ENCODE measurements around the gene CDIPT. TPM values are rescaled to one million over a fixed set of nuclear protein-coding genes. Genes with fewer than 3 reads are reported as not detected.

CDIPT gene
- total RNA-seq, 2 experiments from 2014 or later: 62.5 to 82.1 TPM

GRCh38 chr16:29868396-29869009, 5.5 kb upstream of the CDIPT start:
- POLR2A ChIA-PET: no interaction called here
- no peak for DNase-seq
- Mint-ChIP-seq H3K9me3 (no peaks in the 10 kb centered on the region), H3K36me3 (ENCODE audit: low read depth) (no peaks in the 10 kb centered on the region), H3K27me3 (no peaks in the 10 kb centered on the region), H3K4me3 (no peak overlapping the region), H3K4me1 (peaks cover 7% of the 10 kb centered on the region), H3K27ac (no peak overlapping the region)
- CTCF ChIA-PET: interaction anchor here (0.7 kb wide), 1 partner anchor 20 kb away, joined by 3 read pairs; no protein-coding TSS in a partner anchor

DNA sequence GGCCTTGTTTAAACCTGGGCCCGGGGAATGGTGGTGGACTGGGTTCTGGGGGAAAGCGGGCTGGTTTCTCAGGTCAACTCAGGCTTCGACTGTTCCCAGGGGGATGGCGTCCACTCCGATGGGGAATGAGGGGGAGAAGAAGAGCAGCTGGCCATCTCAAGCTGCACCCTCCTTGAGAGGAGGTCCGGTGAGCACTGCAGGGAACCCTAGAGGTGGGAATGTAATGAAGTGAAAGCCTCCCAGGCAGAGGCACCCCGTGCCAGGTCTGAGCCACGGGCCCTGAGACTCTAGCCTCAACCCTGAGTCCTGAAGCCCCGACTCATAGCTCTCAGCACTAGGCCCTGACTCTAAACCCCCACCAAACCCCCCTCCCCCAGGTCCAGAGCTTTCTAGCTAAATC, 1.2 kb upstream of the CDIPT start:
- Mint-ChIP-seq H3K27ac (peak overlapping the region; percentile 57), H3K4me1 (peaks cover 31% of the 10 kb centered on the region), H3K27me3 (no peaks in the 10 kb centered on the region), H3K4me3 (no peak overlapping the region), H3K9me3 (no peaks in the 10 kb centered on the region), H3K36me3 (ENCODE audit: low read depth) (peaks cover 15% of the 10 kb centered on the region)
- no peak for DNase-seq
- ChIA-PET POLR2A (no interaction called here), CTCF (interaction anchor here (0.7 to 2.2 kb wide), 5 partner anchors 13 to 40 kb away, joined by 3 to 4 read pairs (median 4); partner anchors contain the start of gene SEZ6L2)

DNA sequence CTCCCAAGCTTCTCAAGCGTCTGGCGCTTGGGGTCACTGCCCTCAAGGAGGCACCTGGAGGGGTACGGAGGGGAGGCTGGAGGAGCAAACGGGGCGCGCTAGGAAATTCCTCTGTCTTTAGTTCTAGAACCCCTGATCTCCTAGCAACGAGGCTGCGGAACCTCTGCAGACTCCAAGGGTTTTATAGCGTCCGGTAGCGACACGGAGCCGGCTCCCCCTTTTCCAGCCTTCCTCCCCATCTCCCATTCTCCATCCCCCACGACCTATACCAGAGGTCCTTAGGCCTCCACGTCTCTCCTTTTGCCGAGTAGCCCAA, 601 bp upstream of the CDIPT start:
- ChIA-PET CTCF (interaction anchor here (0.6 to 2.2 kb wide), 12 partner anchors 9 to 109 kb away, joined by 3 to 4 read pairs (median 3); partner anchors contain the start of gene MVP), POLR2A (no interaction called here)
- H3K4me3 Mint-ChIP-seq: peak overlapping the region; percentile 98
- H3K27me3 Mint-ChIP-seq: no peaks in the 10 kb centered on the region
- DNase-seq: no peak
- H3K4me1 Mint-ChIP-seq: peaks cover 31% of the 10 kb centered on the region
- peaks cover 16% of the 10 kb centered on the region for H3K36me3 Mint-ChIP-seq (ENCODE audit: low read depth)
- H3K9me3 Mint-ChIP-seq: no peaks in the 10 kb centered on the region
- H3K27ac Mint-ChIP-seq: peak overlapping the region; percentile 100

GRCh38 chr16:29862383-29862883, 593 bp downstream of the CDIPT start:
- H3K27me3 Mint-ChIP-seq: no peaks in the 10 kb centered on the region
- DNase-seq: peak; percentile 22
- peaks cover 29% of the 10 kb centered on the region for H3K4me1 Mint-ChIP-seq
- peak overlapping the region; percentile 100 for H3K27ac Mint-ChIP-seq
- H3K9me3 Mint-ChIP-seq: no peaks in the 10 kb centered on the region
- peaks cover 21% of the 10 kb centered on the region for H3K36me3 Mint-ChIP-seq (ENCODE audit: low read depth)
- H3K4me3 Mint-ChIP-seq: peak overlapping the region; percentile 98
- CTCF ChIA-PET: interaction anchor here (0.8 to 2.2 kb wide), 4 partner anchors 14 to 110 kb away, joined by 3 to 4 read pairs (median 4); no protein-coding TSS in a partner anchor
- POLR2A ChIA-PET: no interaction called here

DNA sequence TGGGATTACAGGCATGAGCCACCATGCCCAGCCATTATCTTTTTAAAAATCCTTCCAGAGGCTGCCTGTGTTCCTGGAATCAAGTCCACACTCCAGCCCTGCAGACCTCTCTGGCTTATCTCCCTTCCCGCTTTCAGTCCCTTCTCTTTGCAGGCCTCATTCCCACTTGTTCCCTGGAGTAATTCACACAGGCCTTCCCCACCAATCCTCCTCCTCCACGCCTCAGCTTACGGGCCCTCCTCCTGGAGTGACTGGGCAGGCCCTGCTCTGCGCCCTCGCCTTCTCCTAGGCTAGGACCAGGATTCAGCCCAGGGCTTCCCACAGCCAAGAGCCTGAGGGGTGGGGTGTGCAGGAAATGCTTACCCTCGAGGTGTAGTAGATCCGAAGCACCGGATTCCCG, 2.8 kb downstream of the CDIPT start:
- no peak for DNase-seq
- Mint-ChIP-seq H3K36me3 (ENCODE audit: low read depth) (peaks cover 24% of the 10 kb centered on the region), H3K27ac (peak overlapping the region; percentile 54), H3K9me3 (no peaks in the 10 kb centered on the region), H3K27me3 (no peaks in the 10 kb centered on the region), H3K4me1 (peaks cover 29% of the 10 kb centered on the region), H3K4me3 (no peak overlapping the region)
- CTCF ChIA-PET: interaction anchor here (0.9 kb wide), 1 partner anchor 174 kb away, joined by 3 read pairs; no protein-coding TSS in a partner anchor
- POLR2A ChIA-PET: no interaction called here

- H3K9me3 Mint-ChIP-seq: no peaks in the 10 kb centered on the region
- H3K36me3 Mint-ChIP-seq (ENCODE audit: low read depth): peaks cover 24% of the 10 kb centered on the region
- H3K4me1 Mint-ChIP-seq: peaks cover 25% of the 10 kb centered on the region
- no peak overlapping the region for H3K4me3 Mint-ChIP-seq
- POLR2A ChIA-PET: interaction anchor here (0.6 kb wide), 1 partner anchor 8 kb away, joined by 4 read pairs; no protein-coding TSS in a partner anchor
- no peak overlapping the region for H3K27ac Mint-ChIP-seq
- no peaks in the 10 kb centered on the region for H3K27me3 Mint-ChIP-seq
- CTCF ChIA-PET: interaction anchor here (0.8 to 3.3 kb wide), 4 partner anchors 10 to 114 kb away, joined by 3 to 14 read pairs (median 3); partner anchors contain the start of gene SEZ6L2
- no peak for DNase-seq
These were observed 4.1 kb downstream of the CDIPT start for GRCh38 chr16:29858974-29859373.

- H3K36me3 Mint-ChIP-seq (ENCODE audit: low read depth): peaks cover 24% of the 10 kb centered on the region
- no peaks in the 10 kb centered on the region for H3K27me3 Mint-ChIP-seq
- H3K4me3 Mint-ChIP-seq: no peak overlapping the region
- no peak for DNase-seq
- H3K4me1 Mint-ChIP-seq: peaks cover 22% of the 10 kb centered on the region
- ChIA-PET POLR2A (no interaction called here), CTCF (interaction anchor here (0.5 to 3.3 kb wide), 4 partner anchors 10 to 649 kb away, joined by 3 to 14 read pairs (median 3); partner anchors contain the start of gene SEZ6L2)
- H3K27ac Mint-ChIP-seq: peak overlapping the region; percentile 64
- H3K9me3 Mint-ChIP-seq: no peaks in the 10 kb centered on the region
These were observed 4.7 kb downstream of the CDIPT start for GRCh38 chr16:29858149-29858849.

- POLR2A ChIA-PET: no interaction called here
- CTCF ChIA-PET: interaction anchor here (0.5 to 3.3 kb wide), 2 partner anchors 9 to 651 kb away, joined by 3 to 14 read pairs; no protein-coding TSS in a partner anchor
- DNase-seq: no peak
- H3K9me3 Mint-ChIP-seq: no peaks in the 10 kb centered on the region
- H3K4me1 Mint-ChIP-seq: peaks cover 16% of the 10 kb centered on the region
- no peak overlapping the region for H3K4me3 Mint-ChIP-seq
- H3K27ac Mint-ChIP-seq: no peak overlapping the region
- H3K36me3 Mint-ChIP-seq (ENCODE audit: low read depth): peaks cover 24% of the 10 kb centered on the region
- H3K27me3 Mint-ChIP-seq: no peaks in the 10 kb centered on the region
These were observed 5.8 kb downstream of the CDIPT start for GRCh38 chr16:29857133-29857760.

DNA sequence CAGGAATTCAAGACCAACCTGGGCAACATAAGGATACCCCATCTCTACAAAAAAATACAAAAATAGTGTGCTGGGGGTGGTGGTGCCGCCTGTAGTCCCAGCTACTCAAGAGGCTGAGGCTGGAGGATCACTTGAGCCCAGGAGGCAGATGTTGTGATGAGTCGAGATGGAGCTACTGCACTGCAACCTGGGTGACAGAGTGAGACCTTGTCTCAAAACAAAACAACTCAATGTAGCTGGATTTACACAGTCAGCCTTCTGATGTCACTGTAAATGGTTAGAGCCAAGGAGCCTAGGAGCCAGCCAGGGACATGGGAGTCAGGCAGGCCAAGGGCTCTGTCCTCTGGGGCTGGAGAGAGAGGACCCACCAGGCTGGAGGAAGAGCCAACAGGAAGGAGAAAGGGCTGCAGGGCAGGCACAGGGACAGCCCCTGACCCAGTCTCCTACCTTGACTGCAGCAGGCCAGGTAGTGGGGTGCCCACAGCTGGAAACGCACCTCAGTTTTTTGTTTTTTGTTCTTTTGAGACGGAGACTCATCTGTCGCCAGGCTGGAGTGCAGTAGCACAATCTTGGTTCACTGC, 8.4 kb downstream of the CDIPT start:
- Mint-ChIP-seq H3K27ac (peak overlapping the region; percentile 46), H3K36me3 (ENCODE audit: low read depth) (peaks cover 21% of the 10 kb centered on the region), H3K4me3 (no peak overlapping the region), H3K9me3 (no peaks in the 10 kb centered on the region), H3K4me1 (no peaks in the 10 kb centered on the region), H3K27me3 (no peaks in the 10 kb centered on the region)
- POLR2A ChIA-PET: no interaction called here
- DNase-seq: no peak
- CTCF ChIA-PET: interaction anchor here (0.7 to 1.3 kb wide), 3 partner anchors 9 to 155 kb away, joined by 3 read pairs; no protein-coding TSS in a partner anchor

GRCh38 chr16:29852654-29853053, 10.4 kb downstream of the CDIPT start:
- Mint-ChIP-seq H3K27me3 (no peaks in the 10 kb centered on the region), H3K4me1 (peaks cover 7% of the 10 kb centered on the region), H3K27ac (no peak overlapping the region), H3K4me3 (no peak overlapping the region), H3K9me3 (no peaks in the 10 kb centered on the region), H3K36me3 (ENCODE audit: low read depth) (peaks cover 24% of the 10 kb centered on the region)
- POLR2A ChIA-PET: no interaction called here
- CTCF ChIA-PET: no interaction called here
- DNase-seq: no peak

DNA sequence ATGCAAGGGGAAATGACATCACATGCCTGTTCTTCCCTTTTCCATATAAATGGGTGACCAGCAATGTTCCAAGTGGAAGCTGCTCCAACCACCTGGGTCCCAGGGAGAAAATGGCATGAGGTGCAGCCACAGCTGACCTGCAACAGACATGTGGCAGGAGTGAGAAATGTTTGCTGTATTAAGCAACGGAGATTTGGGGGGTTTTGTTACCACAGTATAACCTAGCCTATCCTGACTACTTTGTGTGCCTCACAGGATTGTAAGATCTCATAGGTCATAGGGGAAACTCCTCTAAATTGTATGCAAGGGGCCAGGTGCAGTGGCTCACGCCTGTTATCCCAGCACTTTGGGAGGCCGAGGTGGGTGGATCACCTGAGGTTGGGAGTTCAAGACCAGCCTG, 12.0 kb downstream of the CDIPT start:
- ChIA-PET CTCF (interaction anchor here (0.5 kb wide), 1 partner anchor 106 kb away, joined by 3 read pairs; no protein-coding TSS in a partner anchor), POLR2A (no interaction called here)
- Mint-ChIP-seq H3K4me3 (no peak overlapping the region), H3K4me1 (peaks cover 10% of the 10 kb centered on the region), H3K27ac (no peak overlapping the region), H3K36me3 (ENCODE audit: low read depth) (peaks cover 25% of the 10 kb centered on the region), H3K9me3 (no peaks in the 10 kb centered on the region), H3K27me3 (no peaks in the 10 kb centered on the region)
- no peak for DNase-seq

GRCh38 chr16:29849505-29849904, 13.5 kb downstream of the CDIPT start:
- H3K9me3 Mint-ChIP-seq: no peaks in the 10 kb centered on the region

More at GRCh38 chr16:29849505-29849904, 13.5 kb downstream of the CDIPT start:
- H3K4me1 Mint-ChIP-seq: peaks cover 10% of the 10 kb centered on the region
- no peak overlapping the region for H3K4me3 Mint-ChIP-seq
- H3K27me3 Mint-ChIP-seq: no peaks in the 10 kb centered on the region
- DNase-seq: no peak
- H3K36me3 Mint-ChIP-seq (ENCODE audit: low read depth): peaks cover 37% of the 10 kb centered on the region
- POLR2A ChIA-PET: interaction anchor here (0.7 to 0.8 kb wide), 2 partner anchors 32 to 42 kb away, joined by 3 to 8 read pairs; no protein-coding TSS in a partner anchor
- CTCF ChIA-PET: interaction anchor here (0.6 to 4.2 kb wide), 16 partner anchors 8 to 153 kb away, joined by 3 to 41 read pairs (median 8); partner anchors contain the start of genes HIRIP3, MAZ, MVP and PAGR1
- peak overlapping the region; percentile 9 for H3K27ac Mint-ChIP-seq
